DMS114 treated with DMSO at 0.1 percent for 48 hours (cell line): ENCODE measurements around the gene GALNT13.

Experiments
- DNase-seq: peaks from one replicate; lab custom pipeline; 2025; ENCODE audit not compliant: unreplicated experiment; lab: John Stamatoyannopoulos, UW

Gene GALNT13

DNA sequence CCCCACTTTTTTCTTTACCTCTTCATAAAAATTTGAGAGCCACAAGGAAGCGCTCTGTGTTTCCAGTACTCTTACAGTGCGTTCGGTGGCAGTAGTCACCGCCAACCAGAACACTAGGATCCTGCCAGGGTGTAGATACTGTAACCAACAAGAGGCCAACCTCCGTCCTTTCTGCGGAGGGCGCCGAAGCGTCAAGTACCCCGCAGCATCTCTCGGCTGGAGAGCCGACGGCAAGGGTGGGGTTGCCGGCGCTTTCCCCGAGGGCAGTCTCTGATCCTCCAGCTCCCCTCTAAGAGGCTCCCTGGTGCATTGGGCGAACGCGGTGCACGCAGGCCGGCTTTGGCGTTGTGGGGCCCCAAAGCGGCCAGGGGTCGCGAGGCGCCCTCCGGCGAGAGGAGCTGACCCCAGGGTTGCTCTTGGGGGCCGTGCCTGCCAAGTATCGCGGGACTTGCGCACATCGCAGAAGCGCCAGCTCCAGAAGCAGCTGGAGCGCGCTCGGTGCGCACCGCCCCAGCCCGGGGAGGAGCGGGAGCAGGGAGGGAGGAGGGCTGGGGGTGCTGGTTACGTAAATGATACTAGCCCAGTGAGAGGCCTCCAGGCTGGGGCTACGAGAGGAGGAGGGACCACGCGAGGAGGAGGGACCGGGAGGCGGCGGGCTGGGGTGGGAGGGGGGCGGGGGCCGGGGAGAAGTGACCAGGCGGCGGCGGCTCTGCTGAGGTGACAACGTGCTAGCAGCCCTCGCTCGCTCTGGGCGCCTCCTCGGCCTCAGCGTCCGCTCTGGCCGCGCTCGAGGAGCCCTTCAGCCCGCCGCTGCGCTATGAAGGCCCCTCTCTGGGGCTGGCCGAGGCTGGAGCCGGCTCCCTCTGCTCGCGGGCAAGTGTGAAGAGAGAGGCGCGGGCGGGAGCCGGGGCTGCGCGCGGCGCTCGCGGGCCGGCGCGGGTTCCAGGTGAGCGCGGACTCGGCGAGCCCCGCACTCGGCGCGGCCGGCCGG lies at the start of gene GALNT13:
GALNT13 (plus strand) TSS at position 692 of the 991 bp plus-strand sequence.
- DNase-seq = no peak

DNA sequence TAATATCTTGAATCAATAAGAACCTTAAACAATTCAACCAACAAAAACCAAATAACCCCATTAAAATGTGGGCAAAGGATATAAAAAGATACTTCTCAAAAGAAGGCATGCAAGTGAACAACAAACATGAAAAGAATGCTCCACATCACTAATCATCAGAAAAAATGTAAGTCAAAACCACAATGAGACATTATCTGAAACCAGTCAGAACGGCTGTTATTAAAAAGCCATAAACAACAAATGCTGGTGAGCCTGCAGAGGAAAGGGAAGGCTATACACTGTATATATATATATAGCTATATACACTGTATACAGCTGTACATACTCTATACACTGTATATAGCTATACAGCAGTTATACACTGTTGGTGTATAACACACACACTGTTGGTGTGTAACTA lies 47.8 kb upstream of the GALNT13 start:
- no peak for DNase-seq

DNA sequence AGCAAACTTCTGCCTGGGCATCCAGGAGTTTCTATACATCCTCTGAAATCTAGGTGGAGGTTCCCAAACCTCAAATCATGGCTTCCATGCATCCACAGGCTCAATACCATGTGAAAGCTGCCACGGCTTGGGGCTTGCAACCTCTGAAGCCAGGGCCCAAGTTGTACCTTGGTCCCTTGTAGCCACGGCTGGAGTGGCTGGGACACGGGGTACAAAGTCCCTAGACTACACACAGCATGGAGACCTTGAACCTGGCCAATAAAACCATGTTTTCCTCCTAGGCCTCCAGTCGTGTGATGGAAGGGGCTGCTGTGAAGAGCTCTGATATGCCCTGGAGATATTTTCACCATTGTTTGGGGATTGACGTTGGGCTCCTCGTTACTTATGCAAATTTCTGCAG lies 43.4 kb upstream of the GALNT13 start:
- no peak for DNase-seq

DNA sequence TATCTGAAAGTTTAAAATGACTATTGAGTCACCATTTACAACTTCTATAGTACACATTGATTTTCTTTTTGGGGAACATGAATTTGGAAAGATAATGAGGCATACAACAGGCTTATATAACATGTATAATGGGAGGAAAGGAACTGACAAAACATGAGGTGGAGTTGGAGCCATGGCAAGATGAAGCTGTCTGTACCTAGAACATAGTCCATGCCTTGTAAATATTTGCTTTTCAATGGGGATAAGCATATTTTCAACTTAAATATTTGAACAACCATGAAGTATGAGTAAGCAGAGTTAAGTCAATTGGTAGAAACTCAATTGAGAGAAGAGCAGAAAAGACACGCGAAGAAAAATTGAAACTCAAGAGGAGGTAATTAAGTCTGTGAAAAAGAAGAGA lies 37.1 kb upstream of the GALNT13 start:
- no peak for DNase-seq

DNA sequence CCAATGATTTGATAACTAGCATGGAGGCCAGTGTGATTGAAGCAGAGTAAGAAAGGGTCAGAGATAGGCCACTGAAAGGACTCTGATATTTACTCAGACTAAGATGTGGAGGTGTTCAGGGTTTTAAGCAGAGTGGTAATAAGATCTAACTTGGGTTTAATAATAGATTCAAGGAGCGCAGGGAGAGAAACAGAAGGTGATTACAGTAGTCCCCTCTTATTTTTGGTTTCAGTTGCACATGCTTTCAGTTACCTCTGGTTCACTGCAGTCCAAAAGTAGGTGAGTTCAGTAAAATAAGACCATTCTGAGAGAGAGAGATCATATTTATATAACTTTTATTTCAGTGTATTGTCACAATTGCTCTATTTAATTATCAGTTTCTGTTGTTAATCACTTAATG lies 13.5 kb upstream of the GALNT13 start:
- no peak for DNase-seq

DNA sequence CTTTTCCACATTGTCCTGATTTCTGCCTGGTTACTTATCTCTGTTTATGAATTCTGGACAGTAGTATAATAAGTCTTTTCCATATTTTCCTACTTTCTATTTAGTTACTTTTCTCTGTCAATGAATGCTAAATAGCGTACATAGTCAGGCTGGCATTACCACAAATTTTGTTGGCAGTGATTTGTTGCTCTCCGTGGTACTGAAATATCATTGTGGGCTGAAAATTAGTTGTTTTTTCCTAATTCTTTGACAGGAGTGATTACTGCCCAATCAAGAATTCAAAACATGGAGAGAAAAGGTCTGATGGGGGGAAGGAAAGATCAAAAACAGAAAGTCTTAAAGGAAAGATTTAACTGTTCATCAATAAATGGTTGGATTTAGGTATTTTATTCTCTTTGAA lies 7.7 kb upstream of the GALNT13 start:
- no peak for DNase-seq

DNA sequence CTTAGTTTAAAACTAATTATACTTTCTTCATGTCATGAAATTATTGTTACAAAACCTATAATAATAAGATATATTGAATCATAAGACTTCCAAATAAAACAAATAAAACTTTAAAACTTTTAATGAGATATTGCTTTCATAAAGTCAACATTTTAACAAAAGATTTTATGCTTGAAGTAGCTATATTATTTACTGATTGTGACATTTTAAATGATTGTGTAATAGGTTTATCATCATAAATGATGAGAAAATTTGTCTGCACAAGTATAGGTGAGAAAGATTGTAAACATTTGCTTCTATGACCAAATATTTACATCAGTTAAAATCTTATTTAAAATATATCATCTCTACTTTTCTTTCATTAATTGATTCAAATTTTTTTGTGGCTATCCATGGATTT lies 5.1 kb upstream of the GALNT13 start:
- no peak for DNase-seq

DNA sequence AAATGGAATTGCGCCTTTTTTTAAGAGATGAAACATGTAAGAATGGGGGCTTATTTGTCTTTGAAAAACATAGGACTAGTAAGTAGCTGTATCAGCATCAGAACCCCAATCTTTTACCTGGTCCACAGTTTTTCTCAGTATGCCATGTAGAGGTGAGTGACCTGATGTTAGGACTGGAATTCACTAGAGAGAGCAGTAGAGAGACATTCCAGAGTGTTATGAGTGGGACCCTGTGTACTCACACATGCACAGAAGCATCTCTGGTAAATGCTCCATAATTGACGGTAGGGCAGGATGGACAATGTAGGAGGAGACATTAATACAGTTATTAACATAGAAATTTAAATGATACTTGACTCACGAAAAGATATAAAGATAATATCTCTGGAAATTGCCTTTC lies 1.4 kb upstream of the GALNT13 start:
- DNase-seq = no peak

DNA sequence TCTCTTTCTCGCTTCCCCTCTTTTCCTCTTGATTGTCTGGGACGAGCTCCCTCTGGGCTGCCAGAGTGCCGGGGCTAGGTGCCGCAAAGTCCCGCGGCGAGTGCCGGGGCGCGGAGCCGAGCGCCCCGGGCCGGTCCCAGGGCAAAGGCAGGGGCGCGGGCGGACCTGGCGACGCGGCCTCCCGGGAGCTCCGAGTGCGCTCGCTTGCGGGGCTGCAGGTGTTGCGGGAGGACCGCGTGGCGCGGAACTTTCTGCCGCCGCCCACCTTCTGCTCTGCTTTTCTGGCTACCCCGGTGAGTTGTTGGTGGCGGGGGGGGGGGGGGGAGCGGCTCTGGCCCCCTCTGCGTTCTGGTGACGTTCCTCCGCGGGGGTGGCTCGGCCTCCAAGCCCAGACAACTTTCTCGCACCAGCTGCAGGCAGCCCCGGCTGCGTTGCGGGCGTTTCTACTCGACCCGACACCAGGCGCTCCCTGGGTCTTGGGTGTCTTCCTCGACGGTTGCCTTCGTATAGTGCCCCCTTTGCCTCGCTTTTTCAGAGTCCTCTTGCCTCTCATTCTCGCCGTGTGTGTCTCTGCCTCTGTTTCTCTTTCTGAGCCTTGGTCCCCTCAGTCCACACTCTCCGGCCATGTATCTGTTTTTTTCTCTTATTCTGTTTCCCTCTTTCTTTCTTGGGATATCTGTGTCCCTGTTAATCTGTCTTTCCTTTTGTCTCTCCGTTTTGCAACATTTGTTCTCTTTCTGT lies 759 bp downstream of the GALNT13 start:
- DNase-seq = no peak

DNA sequence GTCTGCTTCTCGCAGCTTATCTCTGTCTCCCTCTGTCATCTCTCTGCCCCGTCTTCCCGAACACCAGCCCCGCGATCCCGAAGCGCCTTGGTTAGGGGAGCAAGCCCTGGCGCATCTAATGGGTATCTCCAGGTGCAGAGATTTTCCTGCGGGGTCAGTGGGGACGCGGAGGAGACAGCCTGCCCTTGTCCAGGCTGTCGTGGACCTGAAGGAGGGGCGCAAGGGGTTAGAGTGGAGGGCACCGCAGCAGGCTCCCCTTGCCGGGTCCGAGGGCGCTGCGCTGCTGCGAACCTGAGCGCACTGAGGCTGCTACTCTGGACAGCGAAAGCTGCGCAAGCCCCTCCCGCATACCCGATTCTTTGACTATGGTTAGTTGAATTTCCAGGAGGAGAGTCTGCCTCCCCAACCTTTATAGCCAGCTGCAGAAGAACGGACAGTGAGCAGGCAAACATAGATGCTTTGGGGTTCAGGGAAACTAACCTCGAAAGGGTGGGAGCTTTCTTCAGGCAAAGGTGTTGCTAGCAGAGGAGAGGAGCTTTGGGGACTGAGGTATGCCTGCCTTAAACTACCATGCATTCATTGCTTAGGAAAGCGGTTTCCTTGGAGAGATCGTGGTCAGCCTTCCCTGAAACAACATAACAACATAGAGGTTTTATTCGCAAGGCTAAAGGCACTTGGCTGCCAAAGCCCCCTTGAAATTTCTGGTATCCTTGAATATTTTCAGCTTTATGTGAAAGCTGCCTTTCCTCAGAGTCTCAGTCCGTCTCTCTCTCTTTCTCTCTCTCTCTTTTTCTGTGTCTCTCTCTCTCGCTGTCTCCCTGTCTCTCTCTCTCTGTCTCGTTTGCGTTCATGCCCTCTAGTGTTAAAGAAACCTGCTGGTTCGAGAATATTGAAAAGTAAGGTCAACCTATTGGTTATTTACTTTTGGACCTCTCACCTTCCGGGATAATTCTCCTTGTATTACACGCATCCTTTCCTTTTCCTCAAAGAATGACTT lies 1.6 kb downstream of the GALNT13 start:
- DNase-seq = no peak

DNA sequence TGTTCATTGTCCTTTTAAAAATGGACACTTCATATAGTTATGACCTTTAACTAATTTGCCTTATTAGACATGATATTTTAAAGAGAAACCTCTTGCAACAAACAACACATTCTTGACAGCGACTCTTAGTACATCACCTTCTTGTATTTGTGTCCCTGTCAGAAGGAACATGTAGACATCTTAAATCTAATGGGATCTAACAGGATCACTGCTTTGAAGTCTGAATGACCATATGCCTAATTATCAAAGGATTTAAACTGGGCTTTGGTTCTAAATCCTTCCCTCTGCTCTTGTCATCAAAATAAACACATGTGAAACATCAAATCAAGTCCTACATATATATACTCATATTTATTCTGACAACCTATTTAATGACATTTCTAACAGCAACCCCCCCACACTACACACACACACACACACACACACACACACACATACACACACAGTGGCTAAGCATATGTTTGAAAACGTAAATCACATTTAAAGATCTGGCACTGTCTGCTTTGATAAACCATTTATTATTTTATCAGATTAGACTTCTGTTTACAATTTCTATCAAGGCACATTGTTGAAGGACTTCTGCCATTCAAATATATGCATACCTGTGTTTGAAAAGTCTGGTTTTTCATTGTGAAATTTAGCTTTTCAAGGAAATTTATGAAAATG lies 4.2 kb downstream of the GALNT13 start:
- DNase-seq = no peak

DNA sequence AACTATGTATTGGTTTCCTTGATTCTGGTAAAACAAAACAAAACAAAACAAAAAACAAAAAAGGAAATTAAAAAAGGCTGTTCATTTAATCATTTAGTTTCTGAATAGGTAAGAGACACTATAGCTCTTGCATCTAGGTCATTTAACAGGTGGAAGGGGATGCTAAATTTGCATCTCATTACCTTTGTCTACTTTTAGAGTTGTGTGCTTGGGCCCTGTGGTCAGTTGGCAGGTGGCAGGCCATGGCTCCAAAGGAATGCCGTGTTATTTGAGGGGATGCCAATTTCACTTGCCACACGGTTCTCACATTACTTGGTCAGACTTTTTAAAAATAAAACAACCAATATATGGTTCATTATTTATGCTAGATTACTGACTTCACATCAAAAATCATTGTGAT lies 9.2 kb downstream of the GALNT13 start:
- DNase-seq = no peak

DNA sequence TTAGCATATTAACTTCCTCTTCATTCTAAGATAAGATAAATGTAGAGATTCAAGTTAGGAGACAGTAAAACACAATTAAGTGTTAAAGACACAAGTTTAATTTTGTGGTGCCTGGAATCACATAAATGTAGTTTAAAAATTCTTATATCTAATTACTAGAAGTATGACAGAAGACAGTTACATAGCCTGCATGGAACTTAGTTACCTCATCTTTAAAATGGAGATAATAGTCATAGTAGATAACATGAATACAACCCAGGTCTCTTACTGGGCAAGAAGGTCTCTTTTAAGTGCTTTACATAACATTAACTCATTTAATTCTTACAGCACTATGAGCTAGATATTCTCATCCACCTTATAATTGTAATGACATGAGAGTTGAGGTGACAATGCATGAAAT lies 15.1 kb downstream of the GALNT13 start:
- DNase-seq = no peak

DNA sequence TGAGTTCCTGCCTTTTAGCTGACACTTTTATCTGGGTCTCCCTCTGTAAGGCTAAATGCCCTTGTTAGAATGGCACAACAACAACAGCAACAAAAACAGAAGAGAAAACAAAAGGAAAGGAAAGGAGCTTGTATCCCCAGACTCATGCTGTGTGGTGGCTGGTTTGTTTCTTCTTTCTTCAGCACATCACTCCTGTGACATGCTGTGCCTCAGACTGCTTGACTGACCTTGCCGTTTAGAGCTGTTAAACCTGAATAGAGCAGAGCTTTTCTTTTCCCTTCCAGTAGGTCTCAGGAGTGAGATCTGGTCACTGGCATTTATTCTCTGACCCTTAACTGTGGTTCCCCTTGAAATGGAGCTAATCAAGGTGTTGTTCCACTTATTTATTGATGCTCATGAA lies 18.9 kb downstream of the GALNT13 start:
- DNase-seq = no peak

DNA sequence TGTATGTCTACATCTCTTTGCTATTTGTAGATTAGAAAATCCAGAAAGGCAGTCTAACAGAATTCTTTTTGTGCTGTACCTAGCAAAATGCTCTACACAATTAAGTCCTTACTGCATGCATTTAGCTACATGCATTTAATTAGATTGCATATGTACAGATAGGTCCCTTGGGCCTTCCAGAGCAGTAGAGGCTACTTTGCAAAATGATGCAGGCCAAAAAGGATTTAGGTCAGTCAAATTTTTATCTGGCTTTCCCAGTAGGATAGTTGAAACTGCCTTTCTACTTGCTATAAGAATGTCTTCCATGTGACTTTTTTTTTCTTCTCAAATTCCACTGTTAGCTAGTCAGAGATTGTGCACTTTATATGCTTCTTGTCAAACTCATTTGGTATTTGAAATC lies 19.3 kb downstream of the GALNT13 start:
- DNase-seq = no peak

DNA sequence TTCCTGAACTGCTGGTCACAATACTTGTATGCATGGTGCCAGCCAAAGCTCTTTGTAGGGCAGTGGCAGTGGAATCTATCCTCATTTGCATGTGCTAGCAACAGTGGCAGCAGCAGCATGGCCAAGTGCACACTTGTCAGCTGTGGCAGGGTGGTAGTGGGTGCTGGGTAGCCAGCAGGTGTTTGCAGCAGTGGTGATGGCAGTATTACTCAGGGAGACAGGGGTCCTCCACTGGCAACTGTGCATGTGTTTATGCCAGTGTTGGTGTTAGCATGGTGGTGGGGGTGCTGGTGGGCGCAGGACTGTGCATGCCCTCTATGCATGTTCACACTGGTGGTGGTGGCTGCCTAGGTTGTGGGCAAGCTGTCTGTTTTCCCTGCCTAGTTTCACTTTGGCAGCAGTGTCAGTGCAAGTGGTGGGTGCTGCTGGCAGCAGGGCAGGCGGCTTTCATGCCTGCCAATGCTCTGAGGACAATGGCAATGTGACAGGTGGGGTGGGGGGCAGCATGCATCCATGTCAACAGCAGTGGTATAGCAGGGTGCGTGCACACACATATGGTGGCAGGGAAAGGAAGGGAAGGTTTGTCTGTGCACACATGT lies 41.2 kb downstream of the GALNT13 start:
- DNase-seq = no peak

DNA sequence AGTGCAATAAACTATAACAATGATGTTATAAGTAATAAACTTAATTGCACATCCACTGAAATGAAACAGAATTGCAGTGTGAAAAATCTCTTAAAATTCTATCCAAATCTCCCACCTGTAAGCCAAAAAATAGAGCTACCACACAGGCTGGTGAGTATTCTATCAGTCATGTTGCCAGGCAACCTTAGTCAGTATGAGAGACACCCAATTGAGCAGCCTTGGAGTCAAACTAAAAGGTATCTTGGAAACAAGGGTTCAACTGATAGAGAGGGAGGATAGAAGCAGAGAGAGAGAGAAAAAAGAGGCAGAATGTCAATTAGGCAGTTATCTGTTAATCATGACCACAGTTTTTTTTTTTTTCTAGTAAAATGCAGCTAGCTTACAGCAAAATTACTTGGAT lies 45.8 kb downstream of the GALNT13 start:
- no peak for DNase-seq

DNA sequence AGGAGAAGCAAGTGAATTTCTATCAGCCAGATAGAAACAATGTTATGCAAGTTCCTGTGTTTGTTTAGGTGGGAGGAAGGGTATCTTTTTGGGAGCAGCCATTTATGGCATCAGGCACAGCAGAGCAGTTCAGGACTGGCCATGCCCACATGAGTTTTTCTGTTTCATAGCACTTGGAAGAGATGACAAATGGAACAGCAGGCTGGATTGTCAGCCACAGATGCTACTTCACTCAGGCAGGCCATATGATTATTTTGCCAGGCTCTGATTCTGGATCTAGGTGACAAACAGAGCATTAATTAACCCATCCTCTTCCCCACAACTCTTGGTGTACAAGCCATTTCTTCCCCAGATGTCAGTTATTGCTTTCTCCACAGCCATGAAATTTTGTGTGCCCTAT lies 63.8 kb downstream of the GALNT13 start:
- no peak for DNase-seq

DNA sequence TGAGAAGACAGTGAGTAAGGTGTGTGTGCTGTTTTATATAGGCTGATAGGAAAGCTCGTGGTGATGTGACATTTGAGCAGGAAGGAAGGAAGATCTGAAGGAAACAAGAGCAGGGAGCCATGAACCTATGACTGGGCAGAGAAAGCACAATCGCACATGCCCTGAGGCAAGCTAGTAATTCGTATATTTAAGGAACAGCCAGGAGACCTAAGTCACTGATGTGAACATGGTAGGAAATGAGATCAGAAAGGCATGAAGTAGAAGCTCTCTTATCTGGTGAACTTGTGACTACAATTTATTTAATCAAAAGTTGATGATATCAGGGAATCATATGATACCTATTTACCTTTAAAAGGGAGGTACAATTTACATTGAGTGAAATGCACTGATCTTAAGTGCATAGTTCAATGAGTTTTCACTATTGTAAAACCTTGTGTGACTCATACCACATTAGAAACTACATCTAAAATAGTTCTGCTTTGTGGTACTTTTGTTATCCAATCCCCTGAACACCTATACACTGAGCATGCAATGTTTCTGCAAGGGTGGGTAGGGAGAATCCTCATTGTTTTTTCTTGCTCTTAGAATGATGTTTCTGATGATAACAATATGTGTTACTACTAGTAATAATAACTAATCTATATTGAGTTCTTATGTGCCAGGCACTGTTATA lies 67.5 kb downstream of the GALNT13 start:
- DNase-seq = no peak

DNA sequence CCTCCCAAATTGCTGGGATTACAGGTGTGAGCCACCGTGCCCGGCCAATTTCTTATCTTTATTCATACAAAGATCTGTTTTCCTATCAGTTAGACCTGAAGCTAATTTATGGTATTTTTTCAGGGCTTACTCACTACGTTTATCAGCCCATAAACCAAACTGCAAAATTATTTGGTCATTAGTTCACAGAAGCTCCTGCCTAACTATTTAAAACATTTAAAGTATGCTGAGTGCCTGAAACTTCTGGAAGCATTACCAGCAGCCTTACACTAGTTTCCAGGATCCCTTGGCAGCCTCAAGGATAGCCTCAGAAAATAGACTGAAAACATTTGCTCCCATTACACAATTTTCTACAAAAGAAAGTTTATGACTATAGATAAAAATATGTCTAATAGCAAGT lies 68.8 kb downstream of the GALNT13 start:
- no peak for DNase-seq
